Lower leg skin (tissue), 3 donors: Measurements from ENCODE around the gene NOVA2.

Experiments
- CTCF ChIP-seq, 3 donors: fragments of 450-650 bp; IDR thresholded peaks; one replicate each; pipeline ENCODE4 v1.5.1; 2016; ENCODE audit warnings: antibody characterized with exemption in 3 of 3, mild to moderate bottlenecking in 3 of 3, moderate library complexity in 2 of 3
- POLR2A ChIP-seq, 2 donors: fragments of 450-650 bp; IDR thresholded peaks; one replicate each; pipeline ENCODE4 v1.6.1; 2016 to 2017; ENCODE audit warnings: antibody characterized with exemption in 2 of 2, mild to moderate bottlenecking in 1 of 2, moderate library complexity in 1 of 2

- no peak for TF ChIP-seq CTCF (IDR thresholded peaks at IDR 0.05)
- no peak for TF ChIP-seq POLR2A (IDR thresholded peaks at IDR 0.05)
These were observed 68.7 kb downstream of the NOVA2 start for GRCh38 chr19:45905011-45905410.
